GM23338 (cell line): ENCODE measurements around the gene PIEZO2. TPM values are rescaled to one million over a fixed set of nuclear protein-coding genes. Genes with fewer than 3 reads are reported as not detected.

Experiments used
- ATAC-seq: fragments of 200-7000 bp; cut with Tn5 transposase; 3 replicates; pipeline ENCODE4 v1.9.1; 2020
- DNase-seq: peaks from one replicate; pipeline ENCODE4 v3.0.0-alpha.2; 2015; ENCODE audit warnings: low spot score
- H2AFZ ChIP-seq: fragments of 200-600 bp; sonication (generic); 2 replicates; pipeline ENCODE4 v1.8.0; 2016; ENCODE audit warnings: antibody characterized with exemption, mild to moderate bottlenecking, moderate library complexity
- H3F3A ChIP-seq: fragments of 200-600 bp; sonication (generic); replicated peaks from 2 replicates; pipeline ENCODE4 v1.8.0; 2017; ENCODE audit warnings: antibody characterized with exemption, mixed run types, low read depth
- H3K27ac ChIP-seq: fragments of 200-600 bp; sonication (generic); 2 replicates; pipeline ENCODE4 v1.6.1; 2016; ENCODE audit warnings: low read depth
- H3K27me3 ChIP-seq: fragments of 200-600 bp; sonication (generic); 2 replicates; pipeline ENCODE4 v1.8.0; 2016; ENCODE audit warnings: mild to moderate bottlenecking, mixed run types, moderate library complexity; ENCODE audit not compliant: insufficient read depth
- H3K36me3 ChIP-seq: fragments of 200-600 bp; sonication (generic); 2 replicates; pipeline ENCODE4 v1.8.0; 2016; ENCODE audit warnings: mild to moderate bottlenecking; ENCODE audit not compliant: insufficient read depth
- H3K4me1 ChIP-seq: fragments of 200-600 bp; sonication (generic); 2 replicates; pipeline ENCODE4 v1.8.0; 2016; ENCODE audit warnings: mild to moderate bottlenecking, moderate library complexity; ENCODE audit not compliant: insufficient read depth
- H3K4me2 ChIP-seq: fragments of 200-600 bp; sonication (generic); 2 replicates; pipeline ENCODE4 v1.7.1; 2017; ENCODE audit warnings: mixed run types
- H3K4me3 ChIP-seq: fragments of 200-600 bp; sonication (generic); 2 replicates; pipeline ENCODE4 v1.6.1; 2016; ENCODE audit warnings: mixed run types
- H3K79me2 ChIP-seq: fragments of 200-600 bp; sonication (generic); replicated peaks from 2 replicates; pipeline ENCODE4 v1.8.0; 2017; ENCODE audit warnings: mild to moderate bottlenecking; ENCODE audit not compliant: insufficient read depth
- H3K9me2 ChIP-seq: fragments of 200-600 bp; sonication (generic); 2 replicates; pipeline ENCODE4 v1.8.0; 2017; ENCODE audit not compliant: insufficient read depth
- H4K20me1 ChIP-seq: fragments of 200-600 bp; sonication (generic); replicated peaks from 2 replicates; pipeline ENCODE4 v1.8.0; 2017; ENCODE audit warnings: mild to moderate bottlenecking; ENCODE audit not compliant: insufficient read depth
- H3K27ac Mint-ChIP-seq: 2 replicates; pipeline ENCODE4 v1.8.0; 2020; ENCODE audit warnings: inconsistent platforms, mild to moderate bottlenecking, moderate library complexity, mixed read lengths
- H3K27me3 Mint-ChIP-seq: 3 replicates; pipeline ENCODE4 v1.8.0; 2022; ENCODE audit warnings: low read depth, mild to moderate bottlenecking, moderate library complexity, mixed read lengths, inconsistent platforms; ENCODE audit not compliant: insufficient read depth, poor library complexity
- H3K36me3 Mint-ChIP-seq: 3 replicates; pipeline ENCODE4 v1.8.0; 2021; ENCODE audit warnings: low read depth, mild to moderate bottlenecking, inconsistent platforms, moderate library complexity, mixed read lengths
- H3K4me1 Mint-ChIP-seq: 3 replicates; pipeline ENCODE4 v1.8.0; 2020; ENCODE audit warnings: mild to moderate bottlenecking, inconsistent platforms, mixed read lengths
- H3K4me3 Mint-ChIP-seq: 3 replicates; pipeline ENCODE4 v1.8.0; 2021; ENCODE audit warnings: moderate library complexity, mild to moderate bottlenecking, inconsistent platforms, mixed read lengths
- H3K9me3 Mint-ChIP-seq: 3 replicates; pipeline ENCODE4 v1.8.0; 2020; ENCODE audit warnings: moderate library complexity, mild to moderate bottlenecking, inconsistent platforms, mixed read lengths
- CREB1 ChIP-seq: fragments of 250-450 bp; sonication (Bioruptor Pico); IDR thresholded peaks from 2 replicates; pipeline ENCODE4 v1.5.0; 2020; ENCODE audit warnings: low read depth, mild to moderate bottlenecking, moderate library complexity
- EZH2 ChIP-seq: fragments of 200-600 bp; sonication (generic); IDR thresholded peaks from one replicate; pipeline ENCODE4 v1.8.0; 2017; ENCODE audit warnings: antibody characterized with exemption, mild to moderate bottlenecking, low read depth; ENCODE audit not compliant: unreplicated experiment
- EZH2phosphoT487 ChIP-seq: fragments of 200-600 bp; sonication (generic); IDR thresholded peaks from one replicate; pipeline ENCODE4 v1.8.1; 2018; ENCODE audit warnings: antibody characterized with exemption; ENCODE audit not compliant: unreplicated experiment
- JUNB ChIP-seq: IDR thresholded peaks from one replicate; pipeline ENCODE4 v1.6.1; 2016; ENCODE audit warnings: antibody characterized with exemption; ENCODE audit not compliant: unreplicated experiment
- POLR2AphosphoS5 ChIP-seq: IDR thresholded peaks from 2 replicates; pipeline ENCODE4 v1.6.1; 2016; ENCODE audit warnings: antibody characterized with exemption, low read depth
- STAT1 ChIP-seq: IDR thresholded peaks from one replicate; pipeline ENCODE4 v1.6.1; 2016; ENCODE audit warnings: antibody characterized with exemption; ENCODE audit not compliant: unreplicated experiment
- ZNF114 ChIP-seq: fragments of 250-450 bp; sonication (Bioruptor Pico); IDR thresholded peaks from 2 replicates; pipeline ENCODE4 v1.5.0; 2020; ENCODE audit warnings: mild to moderate bottlenecking, moderate library complexity
- polyA plus RNA-seq: library from polyadenylated mRNA; unstranded; fragments of >200 nt; fragmentation: Nextera tagmentation; extraction: Ambion mirVana; gene quantifications from 2 replicates; pipeline ENCODE4 v1.2.1, GENCODE V29; 2016
- total RNA-seq: library from RNA; depleted of rRNA; stranded (reverse); fragments of >200 nt; shearing (Covaris generic); gene quantifications from 2 replicates; pipeline ENCODE4 v1.2.3, GENCODE V29; 2014
- TF ChIP-seq, protein P1 (sequence below), 2 experiments: fragments of 200-600 bp in 1 of 2; sonication (generic) in 1 of 2; conservative IDR thresholded peaks; 2 replicates each; pipeline versions ENCODE4 v1.5.1 to v1.6.1; 2016 to 2017; ENCODE audit warnings: antibody characterized with exemption in 2 of 2, low read depth in 2 of 2, mild to moderate bottlenecking in 2 of 2, moderate library complexity in 1 of 2
- TF ChIP-seq, protein P2 (sequence below): IDR thresholded peaks from 2 replicates; pipeline ENCODE4 v1.6.1; 2016; ENCODE audit warnings: antibody characterized with exemption
- TF ChIP-seq, protein P3 (sequence below): fragments of 250-450 bp; sonication (Bioruptor Pico); IDR thresholded peaks from 2 replicates; pipeline ENCODE4 v1.5.0; 2020; ENCODE audit warnings: mild to moderate bottlenecking, moderate library complexity

PIEZO2 gene
- total and polyA plus RNA-seq, 2 experiments from 2014 or later = 4.8 to 8.2 TPM

DNA sequence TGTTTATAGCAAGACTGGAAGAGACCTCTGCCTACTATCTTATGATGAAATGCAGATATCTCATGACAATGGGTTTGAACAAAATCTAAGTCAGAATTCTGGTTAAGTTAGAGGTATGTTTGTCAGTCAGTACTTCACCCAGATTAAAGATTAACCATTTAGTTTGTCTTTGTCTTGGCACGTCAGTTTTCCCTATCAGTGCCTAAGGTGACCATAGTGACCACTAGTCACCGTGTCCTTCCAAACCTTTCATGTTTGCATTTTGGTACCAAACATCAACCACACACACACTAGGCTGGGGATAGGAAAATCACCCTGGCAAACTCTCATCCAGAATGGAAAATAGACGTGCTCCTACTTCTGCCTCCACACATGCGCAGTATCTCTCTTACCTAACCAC, 248.9 kb downstream of the PIEZO2 start:
- no peaks in the 10 kb centered on the region for H3K79me2 ChIP-seq
- no peak overlapping the region for H3K4me2 ChIP-seq
- H3K4me1 Mint-ChIP-seq = peaks cover 6% of the 10 kb centered on the region; the same call in 2 of the 3 replicates
- H3K27me3 ChIP-seq = no peaks in the 10 kb centered on the region
- no peak overlapping the region for H3K27ac ChIP-seq
- no peaks in the 10 kb centered on the region for H3K36me3 ChIP-seq
- H3K27me3 Mint-ChIP-seq = peaks cover 5% of the 10 kb centered on the region
- H3K4me3 ChIP-seq = no peak overlapping the region
- no peak overlapping the region for H3K4me3 Mint-ChIP-seq
- TF ChIP-seq ZNF114 (no peak), CREB1 (CRISPR knock-in tag) (no peak), EZH2 (no peak), POLR2AphosphoS5 (no peak), EZH2phosphoT487 (no peak), JUNB (no peak), STAT1 (no peak)
- TF ChIP-seq, protein P1, sequence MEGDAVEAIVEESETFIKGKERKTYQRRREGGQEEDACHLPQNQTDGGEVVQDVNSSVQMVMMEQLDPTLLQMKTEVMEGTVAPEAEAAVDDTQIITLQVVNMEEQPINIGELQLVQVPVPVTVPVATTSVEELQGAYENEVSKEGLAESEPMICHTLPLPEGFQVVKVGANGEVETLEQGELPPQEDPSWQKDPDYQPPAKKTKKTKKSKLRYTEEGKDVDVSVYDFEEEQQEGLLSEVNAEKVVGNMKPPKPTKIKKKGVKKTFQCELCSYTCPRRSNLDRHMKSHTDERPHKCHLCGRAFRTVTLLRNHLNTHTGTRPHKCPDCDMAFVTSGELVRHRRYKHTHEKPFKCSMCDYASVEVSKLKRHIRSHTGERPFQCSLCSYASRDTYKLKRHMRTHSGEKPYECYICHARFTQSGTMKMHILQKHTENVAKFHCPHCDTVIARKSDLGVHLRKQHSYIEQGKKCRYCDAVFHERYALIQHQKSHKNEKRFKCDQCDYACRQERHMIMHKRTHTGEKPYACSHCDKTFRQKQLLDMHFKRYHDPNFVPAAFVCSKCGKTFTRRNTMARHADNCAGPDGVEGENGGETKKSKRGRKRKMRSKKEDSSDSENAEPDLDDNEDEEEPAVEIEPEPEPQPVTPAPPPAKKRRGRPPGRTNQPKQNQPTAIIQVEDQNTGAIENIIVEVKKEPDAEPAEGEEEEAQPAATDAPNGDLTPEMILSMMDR (conservative IDR thresholded peaks at IDR 0.05; ENCODE audit: low read depth in 2 of 2) = no peak
- TF ChIP-seq, protein P2, sequence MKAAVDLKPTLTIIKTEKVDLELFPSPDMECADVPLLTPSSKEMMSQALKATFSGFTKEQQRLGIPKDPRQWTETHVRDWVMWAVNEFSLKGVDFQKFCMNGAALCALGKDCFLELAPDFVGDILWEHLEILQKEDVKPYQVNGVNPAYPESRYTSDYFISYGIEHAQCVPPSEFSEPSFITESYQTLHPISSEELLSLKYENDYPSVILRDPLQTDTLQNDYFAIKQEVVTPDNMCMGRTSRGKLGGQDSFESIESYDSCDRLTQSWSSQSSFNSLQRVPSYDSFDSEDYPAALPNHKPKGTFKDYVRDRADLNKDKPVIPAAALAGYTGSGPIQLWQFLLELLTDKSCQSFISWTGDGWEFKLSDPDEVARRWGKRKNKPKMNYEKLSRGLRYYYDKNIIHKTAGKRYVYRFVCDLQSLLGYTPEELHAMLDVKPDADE = no peak
- TF ChIP-seq, protein P3, sequence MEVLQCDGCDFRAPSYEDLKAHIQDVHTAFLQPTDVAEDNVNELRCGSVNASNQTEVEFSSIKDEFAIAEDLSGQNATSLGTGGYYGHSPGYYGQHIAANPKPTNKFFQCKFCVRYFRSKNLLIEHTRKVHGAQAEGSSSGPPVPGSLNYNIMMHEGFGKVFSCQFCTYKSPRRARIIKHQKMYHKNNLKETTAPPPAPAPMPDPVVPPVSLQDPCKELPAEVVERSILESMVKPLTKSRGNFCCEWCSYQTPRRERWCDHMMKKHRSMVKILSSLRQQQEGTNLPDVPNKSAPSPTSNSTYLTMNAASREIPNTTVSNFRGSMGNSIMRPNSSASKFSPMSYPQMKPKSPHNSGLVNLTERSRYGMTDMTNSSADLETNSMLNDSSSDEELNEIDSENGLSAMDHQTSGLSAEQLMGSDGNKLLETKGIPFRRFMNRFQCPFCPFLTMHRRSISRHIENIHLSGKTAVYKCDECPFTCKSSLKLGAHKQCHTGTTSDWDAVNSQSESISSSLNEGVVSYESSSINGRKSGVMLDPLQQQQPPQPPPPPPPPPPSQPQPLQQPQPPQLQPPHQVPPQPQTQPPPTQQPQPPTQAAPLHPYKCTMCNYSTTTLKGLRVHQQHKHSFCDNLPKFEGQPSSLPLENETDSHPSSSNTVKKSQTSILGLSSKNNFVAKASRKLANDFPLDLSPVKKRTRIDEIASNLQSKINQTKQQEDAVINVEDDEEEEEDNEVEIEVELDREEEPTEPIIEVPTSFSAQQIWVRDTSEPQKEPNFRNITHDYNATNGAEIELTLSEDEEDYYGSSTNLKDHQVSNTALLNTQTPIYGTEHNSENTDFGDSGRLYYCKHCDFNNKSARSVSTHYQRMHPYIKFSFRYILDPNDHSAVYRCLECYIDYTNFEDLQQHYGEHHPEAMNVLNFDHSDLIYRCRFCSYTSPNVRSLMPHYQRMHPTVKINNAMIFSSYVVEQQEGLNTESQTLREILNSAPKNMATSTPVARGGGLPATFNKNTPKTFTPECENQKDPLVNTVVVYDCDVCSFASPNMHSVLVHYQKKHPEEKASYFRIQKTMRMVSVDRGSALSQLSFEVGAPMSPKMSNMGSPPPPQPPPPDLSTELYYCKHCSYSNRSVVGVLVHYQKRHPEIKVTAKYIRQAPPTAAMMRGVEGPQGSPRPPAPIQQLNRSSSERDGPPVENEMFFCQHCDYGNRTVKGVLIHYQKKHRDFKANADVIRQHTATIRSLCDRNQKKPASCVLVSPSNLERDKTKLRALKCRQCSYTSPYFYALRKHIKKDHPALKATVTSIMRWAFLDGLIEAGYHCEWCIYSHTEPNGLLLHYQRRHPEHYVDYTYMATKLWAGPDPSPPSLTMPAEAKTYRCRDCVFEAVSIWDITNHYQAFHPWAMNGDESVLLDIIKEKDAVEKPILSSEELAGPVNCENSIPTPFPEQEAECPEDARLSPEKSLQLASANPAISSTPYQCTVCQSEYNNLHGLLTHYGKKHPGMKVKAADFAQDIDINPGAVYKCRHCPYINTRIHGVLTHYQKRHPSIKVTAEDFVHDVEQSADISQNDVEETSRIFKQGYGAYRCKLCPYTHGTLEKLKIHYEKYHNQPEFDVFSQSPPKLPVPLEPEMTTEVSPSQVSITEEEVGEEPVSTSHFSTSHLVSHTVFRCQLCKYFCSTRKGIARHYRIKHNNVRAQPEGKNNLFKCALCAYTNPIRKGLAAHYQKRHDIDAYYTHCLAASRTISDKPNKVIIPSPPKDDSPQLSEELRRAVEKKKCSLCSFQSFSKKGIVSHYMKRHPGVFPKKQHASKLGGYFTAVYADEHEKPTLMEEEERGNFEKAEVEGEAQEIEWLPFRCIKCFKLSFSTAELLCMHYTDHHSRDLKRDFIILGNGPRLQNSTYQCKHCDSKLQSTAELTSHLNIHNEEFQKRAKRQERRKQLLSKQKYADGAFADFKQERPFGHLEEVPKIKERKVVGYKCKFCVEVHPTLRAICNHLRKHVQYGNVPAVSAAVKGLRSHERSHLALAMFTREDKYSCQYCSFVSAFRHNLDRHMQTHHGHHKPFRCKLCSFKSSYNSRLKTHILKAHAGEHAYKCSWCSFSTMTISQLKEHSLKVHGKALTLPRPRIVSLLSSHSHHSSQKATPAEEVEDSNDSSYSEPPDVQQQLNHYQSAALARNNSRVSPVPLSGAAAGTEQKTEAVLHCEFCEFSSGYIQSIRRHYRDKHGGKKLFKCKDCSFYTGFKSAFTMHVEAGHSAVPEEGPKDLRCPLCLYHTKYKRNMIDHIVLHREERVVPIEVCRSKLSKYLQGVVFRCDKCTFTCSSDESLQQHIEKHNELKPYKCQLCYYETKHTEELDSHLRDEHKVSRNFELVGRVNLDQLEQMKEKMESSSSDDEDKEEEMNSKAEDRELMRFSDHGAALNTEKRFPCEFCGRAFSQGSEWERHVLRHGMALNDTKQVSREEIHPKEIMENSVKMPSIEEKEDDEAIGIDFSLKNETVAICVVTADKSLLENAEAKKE (CRISPR knock-in tag) = no peak
- H3F3A ChIP-seq = no peaks in the 10 kb centered on the region
- ATAC-seq = no peak
- H3K9me3 Mint-ChIP-seq = no peaks in the 10 kb centered on the region
- no peaks in the 10 kb centered on the region for H3K9me2 ChIP-seq
- no peak overlapping the region for H3K27ac Mint-ChIP-seq
- H3K4me1 ChIP-seq = no peaks in the 10 kb centered on the region
- DNase-seq = no peak
- peaks cover 2% of the 10 kb centered on the region; the same call in 1 of the 3 replicates for H3K36me3 Mint-ChIP-seq
- H2AFZ ChIP-seq = no peak overlapping the region
- H4K20me1 ChIP-seq = 0 out of 2 replicates have a peak, but pooled peaks cover 3% of the 10 kb centered on the region
